GM21390 (cell line): ENCODE data around the gene FOXN1.
"Not testable (repeated sequence)": the region's sequence is repeated elsewhere in the genome, so short reads cannot be mapped to it uniquely, and the experiment has no call there.

ENCODE experiments used
- ATAC-seq: cut with Tn5 transposase; IDR thresholded peaks from one replicate; pipeline ENCODE4 v1.9.1; 2021; ENCODE audit not compliant: unreplicated experiment

FOXN1 gene

DNA sequence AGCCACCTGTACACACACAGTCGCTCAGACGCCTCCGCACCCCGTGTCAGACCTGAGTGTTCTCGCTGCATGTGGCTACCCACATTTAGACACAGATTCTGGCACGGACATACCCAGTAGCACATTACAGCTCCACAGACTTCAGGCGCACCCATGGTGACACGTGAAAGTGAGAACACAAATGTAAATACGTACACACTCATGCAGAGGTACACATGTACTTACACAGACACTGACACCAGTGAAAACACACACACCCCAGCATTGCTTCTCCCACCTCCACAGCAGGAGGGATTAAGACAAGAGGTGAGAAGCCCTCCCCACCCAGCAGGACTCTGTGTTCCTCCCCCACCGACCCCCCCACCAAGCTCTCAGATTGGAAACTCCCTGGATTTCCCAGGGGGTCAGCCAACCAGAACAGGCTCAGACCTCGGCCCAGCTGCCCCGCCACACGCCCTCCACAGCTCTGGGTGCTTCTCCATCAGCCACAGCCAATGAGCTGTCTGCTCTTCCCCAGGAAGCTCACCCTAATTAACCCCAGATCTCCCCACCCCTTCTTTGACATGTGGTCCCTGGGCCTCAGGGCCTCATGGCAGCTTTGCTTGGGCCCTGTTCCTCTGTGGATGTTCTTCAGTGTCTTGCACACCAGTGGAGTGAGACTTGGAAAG lies 5.3 kb upstream of the FOXN1 start:
- peak; percentile 58 for ATAC-seq

DNA sequence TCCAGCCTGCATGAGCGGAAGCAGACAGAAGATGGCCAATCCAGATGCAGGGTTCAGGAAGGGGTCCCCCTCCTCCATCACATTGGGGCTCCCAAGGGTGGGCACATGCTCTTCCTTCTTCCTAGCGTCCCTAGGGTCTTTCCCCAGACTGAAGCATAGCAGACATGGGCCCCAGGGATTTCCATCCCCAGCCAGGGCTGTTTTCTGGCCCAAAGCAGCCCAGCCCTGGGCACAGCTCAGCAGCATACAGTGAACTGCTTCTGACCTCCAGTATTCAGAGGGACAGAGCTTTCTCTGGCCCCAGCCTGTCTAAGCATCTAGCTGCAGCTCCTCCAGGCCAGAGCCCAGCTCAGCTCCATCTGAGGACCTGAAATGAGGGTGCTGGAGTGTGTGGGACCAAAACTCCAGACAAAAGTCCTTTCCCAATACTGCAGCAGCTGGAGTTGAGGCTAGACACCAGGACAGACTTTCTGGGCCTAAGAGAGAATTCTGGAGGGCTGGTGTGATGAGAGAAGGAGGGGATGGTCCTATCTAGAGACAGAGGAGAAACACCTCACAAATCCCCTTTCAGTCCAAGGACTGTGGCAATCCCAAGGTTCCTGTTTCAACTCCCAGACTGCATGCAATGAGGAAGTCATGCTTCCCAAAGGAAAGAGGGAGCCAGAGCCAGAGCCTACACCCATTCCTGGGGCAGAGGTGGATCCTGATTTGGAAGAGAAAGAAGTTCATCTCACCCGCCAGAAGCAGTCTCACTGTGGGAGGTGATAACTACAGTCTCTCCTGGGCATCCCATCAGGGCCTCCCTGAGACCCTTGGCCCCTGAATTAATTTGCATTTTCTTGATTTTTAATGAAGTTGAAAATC lies 4.5 kb upstream of the FOXN1 start:
- ATAC-seq: no peak

DNA sequence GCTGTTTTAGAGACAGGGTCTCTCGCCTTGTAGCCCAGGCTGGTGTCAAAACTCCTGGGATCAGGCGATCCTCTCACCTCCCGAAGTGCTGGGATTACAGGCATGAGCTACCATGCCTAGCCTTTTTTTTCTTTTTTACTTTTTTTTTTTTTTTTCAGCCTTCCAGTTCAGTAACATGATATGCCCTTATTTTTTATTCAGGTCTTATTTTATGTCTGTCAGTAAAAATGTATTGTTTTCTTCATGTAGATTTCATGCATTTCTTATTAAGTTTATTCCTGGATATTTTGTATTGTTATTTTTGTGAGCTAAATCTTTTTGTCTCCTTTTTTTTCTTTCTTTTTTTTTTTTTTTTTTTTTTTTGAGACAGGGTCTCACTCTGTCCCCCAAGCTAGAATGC lies 2.7 kb upstream of the FOXN1 start:
- ATAC-seq: no peak

DNA sequence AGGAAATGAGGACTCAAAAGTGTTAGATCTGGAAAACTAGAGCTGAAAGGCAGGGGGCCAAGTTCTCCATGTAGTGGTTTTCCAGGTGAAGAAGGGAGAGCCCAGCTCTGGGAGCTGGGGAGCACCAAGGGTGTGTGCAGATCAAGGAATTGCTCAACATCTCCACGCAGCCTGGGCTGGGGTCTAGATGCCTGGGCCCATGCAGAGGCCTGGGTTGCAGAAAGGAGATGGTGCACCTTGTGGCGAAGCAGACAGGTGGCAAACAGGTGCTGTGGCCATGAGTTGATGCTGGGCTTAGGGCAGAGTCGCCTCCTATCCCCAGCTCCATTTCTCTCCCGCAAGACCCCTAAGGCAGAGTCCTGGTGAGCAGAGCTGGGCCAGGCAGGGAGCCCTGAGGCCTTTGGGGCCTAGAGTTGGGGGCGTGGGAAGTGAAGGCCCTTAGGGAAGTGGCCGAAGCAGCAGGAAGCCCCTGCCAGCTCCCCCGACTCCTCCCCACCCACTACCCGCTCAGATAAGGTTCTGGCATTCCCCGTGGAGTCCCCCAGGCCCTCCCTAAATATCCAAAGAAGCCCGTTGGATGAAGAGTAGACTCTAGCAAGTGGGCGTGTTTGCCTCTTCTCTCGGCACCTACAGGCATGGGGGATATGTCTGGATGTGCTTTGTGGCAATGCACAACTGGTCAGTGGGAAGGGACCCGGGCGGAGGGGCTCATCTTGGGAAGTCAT lies 777 bp downstream of the FOXN1 start:
- no peak for ATAC-seq

DNA sequence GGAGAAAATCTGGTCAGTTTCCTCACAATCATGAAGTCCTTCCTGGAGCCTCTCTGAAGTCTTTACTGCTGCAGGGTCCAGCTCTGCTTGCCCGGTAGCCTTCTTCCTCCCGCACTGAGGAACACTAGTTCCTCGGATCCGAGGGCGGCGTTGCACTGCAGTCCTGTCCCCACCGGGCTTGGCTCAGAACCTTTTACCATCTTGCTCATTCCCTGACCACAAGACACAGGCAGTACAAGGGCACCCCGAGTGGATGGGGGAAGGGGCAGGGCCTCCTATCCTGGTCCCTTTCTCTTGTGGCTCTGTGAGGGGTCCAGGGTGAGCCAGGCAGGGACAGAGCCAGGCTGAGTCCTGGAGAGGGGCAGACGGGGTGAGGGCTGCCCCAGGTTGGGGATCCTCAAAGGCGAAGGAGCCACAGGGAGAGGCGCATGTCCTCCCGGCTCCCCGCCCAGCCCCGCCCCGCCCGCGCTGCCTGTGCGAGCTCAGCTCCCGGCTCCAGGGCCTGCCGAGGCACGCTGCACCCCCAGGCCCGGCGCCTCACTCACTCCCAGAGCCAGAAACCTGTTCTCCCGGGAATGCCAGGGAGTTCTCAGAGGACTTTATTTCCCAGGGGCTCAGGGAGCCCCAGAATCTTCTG lies 1.5 kb downstream of the FOXN1 start:
- no peak for ATAC-seq

DNA sequence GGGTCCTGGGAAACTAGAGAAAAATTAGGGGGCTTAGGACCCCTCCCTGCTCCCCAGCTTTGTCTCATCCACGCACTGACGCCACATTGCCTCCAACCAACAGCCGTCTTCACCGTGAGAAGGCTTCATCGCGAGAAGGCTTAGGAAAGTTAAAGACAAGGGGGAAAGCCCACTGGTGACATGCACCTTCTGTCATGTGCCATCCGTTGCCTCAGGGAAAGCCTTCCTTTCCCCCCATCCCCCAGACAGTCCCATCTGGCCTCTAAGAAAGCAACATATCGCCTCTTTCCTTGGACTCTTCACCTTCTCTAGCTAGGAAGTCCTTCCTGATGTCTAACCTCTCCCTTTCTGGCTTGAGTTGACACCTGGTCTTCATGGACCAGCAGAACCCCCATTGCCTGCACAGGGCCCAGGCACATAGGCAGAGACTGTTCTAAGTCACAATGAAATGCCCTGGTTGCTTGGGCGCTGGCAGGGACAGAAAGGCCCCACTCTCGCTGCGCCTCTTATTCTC lies 2.1 kb downstream of the FOXN1 start:
- ATAC-seq: no peak

DNA sequence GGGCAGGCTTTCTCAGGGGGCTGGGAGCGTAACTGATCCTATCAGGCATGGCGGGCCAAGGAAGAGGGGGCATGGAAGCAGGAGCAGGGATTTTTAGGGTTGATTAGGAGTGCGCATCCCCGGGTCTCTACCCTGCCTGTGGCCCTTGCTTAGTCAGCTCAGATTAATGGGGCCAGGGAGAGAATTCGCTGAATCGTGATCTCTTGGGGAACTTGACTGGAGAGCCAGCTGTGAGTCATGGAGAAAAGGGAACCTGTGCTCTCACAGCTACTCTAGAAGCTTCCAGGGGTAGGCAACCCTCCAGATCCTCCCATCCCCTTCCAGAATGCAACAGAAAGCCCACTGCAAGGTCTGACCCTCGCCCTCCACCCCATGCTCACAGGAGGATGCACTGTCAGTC lies 3.6 kb downstream of the FOXN1 start:
- no peak for ATAC-seq

DNA sequence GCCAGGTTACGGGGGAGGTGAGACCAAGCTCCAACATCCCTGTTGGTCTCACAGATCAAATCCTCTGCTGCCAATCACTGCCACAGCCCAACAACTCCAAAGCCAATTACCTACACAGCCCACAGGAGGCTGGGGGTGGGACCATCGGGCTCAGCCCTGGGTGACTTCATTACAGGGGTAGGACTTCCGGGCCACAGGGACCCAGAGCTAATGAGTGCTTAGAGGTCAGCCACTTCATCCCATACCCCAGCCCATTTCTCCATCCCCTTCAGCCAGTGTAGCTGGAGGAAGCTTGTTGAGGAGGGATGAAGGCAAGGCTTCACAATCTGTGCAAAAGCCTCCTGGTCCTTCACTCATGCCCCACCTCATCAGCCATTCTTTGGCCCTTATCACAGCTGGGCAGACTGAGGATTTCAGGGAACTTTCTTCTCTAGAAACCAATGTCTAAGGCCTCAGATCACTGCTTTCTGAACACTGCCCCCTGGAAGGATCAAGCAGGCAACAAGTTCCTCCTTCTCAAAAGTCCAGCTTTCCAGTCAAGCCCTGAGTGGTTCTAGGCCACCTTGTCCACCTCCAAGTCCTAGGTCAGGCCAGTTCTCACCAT lies 5.8 kb downstream of the FOXN1 start:
- ATAC-seq: no peak

DNA sequence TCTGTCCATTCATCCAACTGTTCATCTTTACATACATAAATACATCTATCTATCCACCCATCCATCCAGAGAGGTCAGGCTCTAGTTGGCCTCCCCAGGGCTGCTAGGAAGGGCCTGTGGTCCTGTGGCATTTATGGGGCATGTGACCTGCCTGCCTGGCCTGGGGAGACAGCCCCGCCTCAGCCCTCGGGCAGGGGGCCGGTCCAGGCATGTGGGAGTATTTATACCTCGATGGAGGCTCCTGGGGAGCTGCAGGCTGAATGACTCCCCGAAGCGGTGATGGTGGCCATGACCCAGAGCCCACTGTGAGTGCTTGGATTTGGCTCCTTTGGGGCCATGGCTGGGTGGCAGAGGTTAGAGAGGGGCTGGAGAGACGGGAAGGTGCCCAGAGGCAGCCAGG lies 7.3 kb downstream of the FOXN1 start:
- ATAC-seq: no peak

DNA sequence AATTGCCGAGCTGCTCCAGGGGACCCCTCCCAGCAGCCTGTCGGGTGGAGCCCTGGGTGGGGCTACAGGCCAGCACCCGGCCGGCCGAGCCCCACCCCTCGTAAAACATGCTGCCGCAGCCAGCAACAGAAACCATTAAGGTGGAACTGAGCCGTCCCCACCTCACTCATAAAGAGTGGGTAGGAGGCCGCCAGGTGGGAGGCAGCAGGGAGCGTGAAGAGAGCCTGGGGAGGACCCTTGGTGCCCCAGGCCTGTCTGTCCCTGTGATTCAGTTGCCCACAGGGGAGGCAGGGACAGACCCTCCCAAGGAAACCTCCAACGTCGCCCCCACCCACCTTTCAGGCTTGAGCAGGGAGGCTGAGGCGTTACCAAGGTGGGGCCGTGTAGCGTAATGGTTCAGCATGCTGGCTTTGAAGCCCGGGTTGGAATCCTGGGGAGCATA lies 8.4 kb downstream of the FOXN1 start:
- ATAC-seq: no peak

DNA sequence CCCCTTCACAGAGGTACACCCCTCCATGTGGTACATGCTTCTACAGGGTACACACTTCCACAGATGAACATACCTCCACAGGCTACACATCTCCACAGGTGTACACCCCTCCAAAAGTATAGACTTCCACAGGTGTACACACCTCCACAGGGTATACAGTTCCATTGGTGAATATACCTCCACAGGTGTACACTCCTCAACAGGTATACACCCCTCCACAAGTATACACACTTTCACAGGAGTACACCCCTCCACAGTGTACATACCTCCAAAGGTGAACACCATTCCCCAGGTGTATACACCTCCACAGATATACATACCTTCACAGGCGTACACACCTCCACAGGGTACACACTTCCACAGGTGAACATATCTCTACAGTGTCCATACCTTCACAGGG lies 9.4 kb downstream of the FOXN1 start:
- ATAC-seq: no peak

DNA sequence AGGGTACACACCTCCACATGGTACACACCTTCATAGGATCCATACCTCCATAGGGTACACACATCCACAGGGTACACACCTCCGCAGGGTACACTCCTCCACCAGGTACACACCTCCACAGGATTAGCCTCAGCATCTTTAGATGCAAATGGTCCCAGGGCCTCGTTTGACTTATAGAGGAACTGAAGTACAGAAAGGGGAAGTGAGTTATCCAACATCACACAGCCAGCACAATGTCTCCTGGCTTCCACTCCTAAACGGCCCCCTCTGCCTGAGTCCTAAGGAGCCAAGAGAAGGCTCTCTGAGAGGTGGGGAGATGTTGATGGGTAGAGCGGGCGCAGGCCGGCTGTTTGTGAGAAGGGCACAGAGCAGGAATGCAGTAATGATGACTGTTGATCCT lies 12.0 kb downstream of the FOXN1 start:
- no peak for ATAC-seq

DNA sequence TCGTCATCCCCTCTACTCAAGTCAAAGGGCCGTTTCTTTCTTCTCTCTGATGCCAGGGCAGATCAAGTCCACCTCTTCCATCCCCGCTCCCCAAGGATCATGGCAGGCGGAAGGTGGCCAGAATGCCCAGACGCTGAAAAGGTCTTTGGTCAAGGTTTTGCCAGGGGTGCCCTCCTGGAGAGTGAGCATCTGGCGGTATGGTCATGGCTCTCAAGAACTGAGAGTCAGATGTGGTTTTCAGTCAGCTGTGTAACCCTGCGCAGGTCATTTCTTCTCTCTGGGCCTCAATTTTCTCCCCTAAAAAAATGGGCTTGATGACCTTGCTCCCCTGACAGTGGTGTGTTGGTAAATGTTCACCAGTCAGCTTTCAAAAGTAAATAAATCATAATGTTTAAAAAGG lies 12.4 kb downstream of the FOXN1 start:
- ATAC-seq: no peak

DNA sequence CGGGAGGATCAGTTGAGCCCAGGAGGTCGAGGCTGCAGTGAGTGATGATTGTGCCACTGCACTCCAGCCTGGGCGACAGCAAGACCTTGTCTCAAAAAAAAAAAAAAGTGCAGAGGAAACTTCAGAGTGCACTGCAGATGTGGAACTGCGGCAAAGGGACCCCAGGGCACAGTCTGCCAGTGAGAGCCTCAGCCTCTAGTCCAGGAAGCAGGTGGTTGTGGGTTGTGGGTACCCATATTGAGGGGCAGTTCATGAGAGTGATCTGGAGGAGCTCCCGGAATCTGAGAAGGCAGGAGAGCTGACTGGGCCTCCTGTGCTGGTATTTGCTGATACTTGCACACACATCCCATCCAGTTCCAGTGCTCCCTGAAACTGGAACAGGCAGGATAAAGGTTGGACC lies 13.1 kb downstream of the FOXN1 start:
- ATAC-seq: no peak

DNA sequence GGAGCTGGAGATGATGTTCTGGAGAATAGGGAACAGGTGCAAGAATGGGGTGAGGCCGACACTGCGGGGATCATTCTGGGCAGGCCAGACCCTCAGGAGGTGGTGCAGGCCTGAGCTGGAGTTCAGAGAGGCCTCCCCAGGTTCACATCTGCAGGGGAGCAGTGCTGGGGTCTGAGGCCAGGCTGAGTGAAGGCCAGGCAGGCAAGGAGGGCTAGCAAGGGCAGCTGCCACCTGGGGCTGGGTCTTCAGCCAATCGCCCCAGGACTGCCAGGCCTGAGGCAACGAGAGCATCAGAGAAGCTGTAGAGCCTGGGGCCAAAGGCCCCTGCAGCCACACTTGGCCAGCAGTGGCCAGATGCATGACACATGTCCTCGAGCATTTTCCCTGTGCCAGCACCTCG lies 14.5 kb downstream of the FOXN1 start:
- ATAC-seq: no peak

DNA sequence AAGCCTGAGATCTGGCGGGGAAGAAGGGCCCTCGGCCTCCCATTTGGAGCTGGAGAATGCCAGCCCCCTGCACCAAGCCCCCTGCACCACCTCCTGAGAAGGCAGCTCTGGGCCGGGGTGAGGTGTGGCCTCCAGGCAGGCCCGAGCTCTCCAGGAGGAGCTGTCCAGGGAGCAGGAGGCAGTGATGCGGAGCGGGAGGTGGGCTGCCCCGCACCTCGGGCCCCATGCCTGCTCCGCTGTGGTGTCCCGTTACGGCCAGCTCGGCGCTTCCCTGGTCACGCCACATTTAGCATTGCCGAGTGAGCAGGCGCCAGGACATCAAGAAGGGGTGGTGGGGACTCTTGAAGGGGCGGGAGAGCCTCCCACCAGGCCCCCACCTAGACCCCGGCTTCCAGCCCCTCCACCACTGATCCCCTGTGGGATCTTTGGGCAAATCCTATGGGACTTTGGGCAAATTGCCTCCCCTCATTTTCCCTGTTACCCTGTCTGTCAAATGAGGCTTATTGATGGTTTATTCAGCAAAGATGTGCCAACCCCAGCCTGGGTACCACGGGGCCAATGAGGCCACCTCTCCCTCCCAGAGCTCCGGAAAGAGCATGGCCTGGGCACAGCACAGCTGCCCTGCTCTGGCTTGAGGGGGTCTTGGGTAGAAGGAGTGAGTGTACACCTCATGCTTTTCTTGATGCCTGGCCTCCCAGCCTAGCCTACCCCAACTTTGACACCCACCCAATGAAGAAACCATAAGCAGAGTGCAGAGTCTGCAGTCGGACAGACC lies 15.3 kb downstream of the FOXN1 start:
- no peak for ATAC-seq

DNA sequence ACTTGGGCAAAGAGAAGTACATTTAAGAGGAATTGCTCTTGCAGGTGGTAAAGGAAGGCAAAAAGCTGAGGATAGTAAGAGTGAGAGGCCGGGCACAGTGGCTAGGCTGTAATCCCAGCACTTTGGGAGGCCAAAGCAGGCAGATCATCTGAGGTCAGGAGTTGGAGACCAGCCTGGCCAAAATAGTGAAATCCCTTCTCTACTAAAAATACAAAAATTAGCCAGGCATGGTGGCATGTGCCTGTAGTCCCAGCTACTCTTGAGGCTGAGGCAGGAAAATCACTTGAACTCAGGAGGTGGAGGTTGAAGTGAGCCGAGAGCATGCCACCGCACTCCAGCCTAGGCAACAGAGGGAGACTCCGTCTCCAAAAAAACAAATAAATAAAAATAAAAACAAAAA lies 16.1 kb downstream of the FOXN1 start:
- not testable (repeated sequence) for ATAC-seq

DNA sequence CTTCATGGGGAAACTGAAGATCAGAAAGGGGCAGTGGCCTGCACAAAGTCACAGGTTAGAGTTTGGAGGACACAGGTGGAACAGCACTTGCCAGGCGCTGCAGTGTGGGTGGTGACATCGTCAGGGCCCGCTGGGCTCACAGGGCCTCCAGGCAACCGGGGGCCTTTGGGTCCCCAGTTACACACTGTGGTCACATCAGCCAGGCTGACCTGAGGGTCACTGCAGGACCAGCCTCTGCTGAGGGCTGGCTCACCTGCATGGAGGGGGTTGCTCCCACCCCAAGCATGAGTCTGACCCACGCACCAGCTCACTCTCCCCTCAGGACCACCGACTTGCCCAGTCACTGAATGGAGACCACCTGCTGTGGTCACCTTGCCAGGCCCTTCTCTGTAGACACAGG lies 17.0 kb downstream of the FOXN1 start:
- no peak for ATAC-seq

DNA sequence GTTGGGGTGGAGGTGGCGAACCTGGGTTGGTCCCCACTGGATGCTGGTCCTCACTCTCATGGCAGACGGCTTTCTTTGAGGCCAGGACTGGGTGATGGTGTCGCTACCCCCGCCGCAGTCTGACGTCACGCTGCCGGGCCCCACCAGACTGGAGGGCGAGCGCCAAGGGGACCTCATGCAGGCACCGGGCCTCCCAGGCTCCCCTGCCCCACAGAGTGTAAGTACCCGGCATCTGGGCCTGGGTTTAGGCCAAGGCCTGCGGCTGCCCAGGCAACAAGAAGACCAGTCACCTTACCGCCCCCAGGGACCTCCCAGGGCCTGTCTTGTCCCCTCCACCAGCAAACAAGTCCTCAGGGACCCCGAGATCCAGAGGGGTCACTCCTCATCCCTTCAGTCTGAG lies 17.7 kb downstream of the FOXN1 start:
- ATAC-seq: no peak
